HL-60 (cell line): ENCODE results near the gene CLEC4E.

Experiments
- POLR2AphosphoS5 ChIP-seq: IDR thresholded peaks from 2 replicates; pipeline ENCODE4 v1.6.1; 2012; ENCODE audit warnings: low read depth
- SPI1 ChIP-seq: IDR thresholded peaks from 2 replicates; pipeline ENCODE4 v1.6.1; 2012; ENCODE audit warnings: low read depth, mild to moderate bottlenecking, borderline replicate concordance
- TF ChIP-seq, protein P1 (sequence below): IDR thresholded peaks from 2 replicates; pipeline ENCODE4 v1.6.1; 2012; ENCODE audit warnings: low read depth; ENCODE audit not compliant: insufficient replicate concordance
- TF ChIP-seq, protein P2 (sequence below): IDR thresholded peaks from one replicate; pipeline ENCODE4 v1.5.1; 2011; ENCODE audit warnings: low read length, control low read depth, inconsistent platforms; ENCODE audit not compliant: insufficient read depth

DNA sequence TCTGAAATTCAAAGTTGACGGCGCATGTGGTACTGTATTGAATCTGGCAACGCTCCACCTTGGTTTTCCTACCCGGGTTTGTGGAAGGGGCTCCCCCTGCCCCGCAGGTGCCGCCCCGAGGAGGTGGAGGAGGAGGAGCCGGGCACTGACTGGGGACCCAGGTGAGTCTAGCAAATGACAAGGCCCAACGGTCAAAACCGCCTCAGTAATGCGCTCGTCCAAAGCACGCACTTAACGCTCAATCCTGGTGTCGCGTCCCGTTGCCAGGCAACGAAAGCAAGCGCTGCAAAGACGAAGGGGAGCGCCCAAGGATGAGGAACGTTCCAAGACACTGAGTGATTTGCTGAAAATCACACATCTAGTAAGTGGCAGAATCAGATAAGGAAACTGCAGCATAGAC, 24.0 kb upstream of the CLEC4E start:
- TF ChIP-seq SPI1: no peak
- TF ChIP-seq, protein P1, sequence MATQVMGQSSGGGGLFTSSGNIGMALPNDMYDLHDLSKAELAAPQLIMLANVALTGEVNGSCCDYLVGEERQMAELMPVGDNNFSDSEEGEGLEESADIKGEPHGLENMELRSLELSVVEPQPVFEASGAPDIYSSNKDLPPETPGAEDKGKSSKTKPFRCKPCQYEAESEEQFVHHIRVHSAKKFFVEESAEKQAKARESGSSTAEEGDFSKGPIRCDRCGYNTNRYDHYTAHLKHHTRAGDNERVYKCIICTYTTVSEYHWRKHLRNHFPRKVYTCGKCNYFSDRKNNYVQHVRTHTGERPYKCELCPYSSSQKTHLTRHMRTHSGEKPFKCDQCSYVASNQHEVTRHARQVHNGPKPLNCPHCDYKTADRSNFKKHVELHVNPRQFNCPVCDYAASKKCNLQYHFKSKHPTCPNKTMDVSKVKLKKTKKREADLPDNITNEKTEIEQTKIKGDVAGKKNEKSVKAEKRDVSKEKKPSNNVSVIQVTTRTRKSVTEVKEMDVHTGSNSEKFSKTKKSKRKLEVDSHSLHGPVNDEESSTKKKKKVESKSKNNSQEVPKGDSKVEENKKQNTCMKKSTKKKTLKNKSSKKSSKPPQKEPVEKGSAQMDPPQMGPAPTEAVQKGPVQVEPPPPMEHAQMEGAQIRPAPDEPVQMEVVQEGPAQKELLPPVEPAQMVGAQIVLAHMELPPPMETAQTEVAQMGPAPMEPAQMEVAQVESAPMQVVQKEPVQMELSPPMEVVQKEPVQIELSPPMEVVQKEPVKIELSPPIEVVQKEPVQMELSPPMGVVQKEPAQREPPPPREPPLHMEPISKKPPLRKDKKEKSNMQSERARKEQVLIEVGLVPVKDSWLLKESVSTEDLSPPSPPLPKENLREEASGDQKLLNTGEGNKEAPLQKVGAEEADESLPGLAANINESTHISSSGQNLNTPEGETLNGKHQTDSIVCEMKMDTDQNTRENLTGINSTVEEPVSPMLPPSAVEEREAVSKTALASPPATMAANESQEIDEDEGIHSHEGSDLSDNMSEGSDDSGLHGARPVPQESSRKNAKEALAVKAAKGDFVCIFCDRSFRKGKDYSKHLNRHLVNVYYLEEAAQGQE: no peak
- no peak for TF ChIP-seq POLR2AphosphoS5
- TF ChIP-seq, protein P2, sequence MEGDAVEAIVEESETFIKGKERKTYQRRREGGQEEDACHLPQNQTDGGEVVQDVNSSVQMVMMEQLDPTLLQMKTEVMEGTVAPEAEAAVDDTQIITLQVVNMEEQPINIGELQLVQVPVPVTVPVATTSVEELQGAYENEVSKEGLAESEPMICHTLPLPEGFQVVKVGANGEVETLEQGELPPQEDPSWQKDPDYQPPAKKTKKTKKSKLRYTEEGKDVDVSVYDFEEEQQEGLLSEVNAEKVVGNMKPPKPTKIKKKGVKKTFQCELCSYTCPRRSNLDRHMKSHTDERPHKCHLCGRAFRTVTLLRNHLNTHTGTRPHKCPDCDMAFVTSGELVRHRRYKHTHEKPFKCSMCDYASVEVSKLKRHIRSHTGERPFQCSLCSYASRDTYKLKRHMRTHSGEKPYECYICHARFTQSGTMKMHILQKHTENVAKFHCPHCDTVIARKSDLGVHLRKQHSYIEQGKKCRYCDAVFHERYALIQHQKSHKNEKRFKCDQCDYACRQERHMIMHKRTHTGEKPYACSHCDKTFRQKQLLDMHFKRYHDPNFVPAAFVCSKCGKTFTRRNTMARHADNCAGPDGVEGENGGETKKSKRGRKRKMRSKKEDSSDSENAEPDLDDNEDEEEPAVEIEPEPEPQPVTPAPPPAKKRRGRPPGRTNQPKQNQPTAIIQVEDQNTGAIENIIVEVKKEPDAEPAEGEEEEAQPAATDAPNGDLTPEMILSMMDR: no peak
